Fibroblast of villous mesenchyme (primary cell): ENCODE data around the gene LRRC17. TPM values are rescaled to one million over a fixed set of nuclear protein-coding genes. Genes with fewer than 3 reads are reported as not detected.

ENCODE experiments used
- DNase-seq: peaks from one replicate; pipeline ENCODE4 v3.0.0-alpha.2; 2010; ENCODE audit warnings: low read depth
- H3K4me3 ChIP-seq: 2 replicates; pipeline ENCODE4 v1.5.1; 2011; ENCODE audit warnings: low read depth, mild to moderate bottlenecking, low read length
- CTCF ChIP-seq: IDR thresholded peaks from 2 replicates; pipeline ENCODE4 v1.5.1; 2012; ENCODE audit warnings: low read depth, mild to moderate bottlenecking, low read length; ENCODE audit not compliant: insufficient read depth
- total RNA-seq: library from RNA; depleted of rRNA; stranded (reverse); fragments of >200 nt; gene quantifications from 2 replicates; pipeline ENCODE4 v1.2.3, GENCODE V29; 2012

The LRRC17 gene
- total RNA-seq = 39.9 and 70.0 TPM in 2 replicates

- H3K4me3 ChIP-seq = peak within 1 kb of the TSS; percentile 55
- peak; percentile 89 for DNase-seq
- TF ChIP-seq CTCF = no peak
Observed at GRCh38 chr7:102912742-102913141, at the start of gene LRRC17. TSS of gene LRRC17 (plus strand) at chr7:102913000. CDS start at chr7:102933914, 20,914 bp downstream.

GRCh38 chr7:102864958-102865357, 47.8 kb upstream of the LRRC17 start:
- DNase-seq = no peak
- TF ChIP-seq CTCF = no peak

GRCh38 chr7:102866535-102867215, 46.1 kb upstream of the LRRC17 start:
- no peak overlapping the region for H3K4me3 ChIP-seq
- no peak for TF ChIP-seq CTCF
- no peak for DNase-seq

More at GRCh38 chr7:102864958-102865357, 47.8 kb upstream of the LRRC17 start:
- no peak overlapping the region for H3K4me3 ChIP-seq

- no peak overlapping the region for H3K4me3 ChIP-seq
- TF ChIP-seq CTCF = no peak
- no peak for DNase-seq
Observed at GRCh38 chr7:102869195-102869594, 43.6 kb upstream of the LRRC17 start.

- DNase-seq = peak; percentile 87
- no peak for TF ChIP-seq CTCF
- H3K4me3 ChIP-seq = no peak overlapping the region
Observed at GRCh38 chr7:102872460-102872859, 40.3 kb upstream of the LRRC17 start.

GRCh38 chr7:102873470-102874165, 39.2 kb upstream of the LRRC17 start:
- no peak overlapping the region for H3K4me3 ChIP-seq
- no peak for TF ChIP-seq CTCF
- DNase-seq = no peak
